Left ventricle myocardium inferior (tissue), 1 donor: Measurements from ENCODE around the gene CDH4. TPM values are rescaled to one million over a fixed set of nuclear protein-coding genes. Genes with fewer than 3 reads are reported as not detected.

ENCODE experiments used
- DNase-seq: peaks from one replicate; pipeline ENCODE4 v3.0.0-alpha.2; 2020
- H3K27ac ChIP-seq: fragments of 200-600 bp; replicated peaks from 2 replicates; pipeline ENCODE4 v1.8.0; 2021
- H3K27me3 ChIP-seq: fragments of 200-600 bp; 2 replicates; pipeline ENCODE4 v1.8.0; 2021; ENCODE audit warnings: low read depth
- H3K36me3 ChIP-seq: fragments of 200-600 bp; 2 replicates; pipeline ENCODE4 v1.8.0; 2021
- H3K4me1 ChIP-seq: fragments of 200-600 bp; 2 replicates; pipeline ENCODE4 v1.8.0; 2021
- H3K4me3 ChIP-seq: fragments of 200-600 bp; 2 replicates; pipeline ENCODE4 v1.8.0; 2021; ENCODE audit warnings: mild to moderate bottlenecking, moderate library complexity
- H3K9me3 ChIP-seq: fragments of 200-600 bp; replicated peaks from 2 replicates; pipeline ENCODE4 v1.8.0; 2021
- CTCF ChIP-seq: fragments of 200-600 bp; IDR thresholded peaks from 2 replicates; pipeline ENCODE4 v1.8.0; 2021; ENCODE audit warnings: antibody characterized with exemption, mild to moderate bottlenecking, borderline replicate concordance
- intact Hi-C: fragments of 100-400 bp; cut with micrococcal nuclease; formaldehyde crosslinking; loops from one replicate; pipeline ENCODE4 v1.11.0; 2022
- total RNA-seq: library from RNA; stranded (reverse); fragmentation: NEBNext Ultra II Directional; extraction: Animal tissue kit (Norgen Biotek cat#: 25700); gene quantifications from one replicate; pipeline ENCODE4 v1.2.1, GENCODE V29; 2021
- donor health status: DM: no; HTN: yes; CAD: no; lungs with severe emphysema.

CDH4 gene
- total RNA-seq, 1 donor from 2014 or later, result 0.05 TPM

- Histone ChIP-seq H3K27me3 (peaks cover 46% of the 10 kb centered on the region), H3K27ac (no peak overlapping the region), H3K9me3 (no peaks in the 10 kb centered on the region), H3K4me3 (no peak overlapping the region), H3K36me3 (no peaks in the 10 kb centered on the region), H3K4me1 (no peaks in the 10 kb centered on the region)
- no peak for TF ChIP-seq CTCF
- intact Hi-C loops, result no loop called here
- DNase-seq, result no peak
Measured at GRCh38 chr20:61460261-61461052, 208.4 kb downstream of the CDH4 start.

- TF ChIP-seq CTCF, result no peak
- Histone ChIP-seq H3K27me3 (peaks cover 37% of the 10 kb centered on the region), H3K4me3 (no peak overlapping the region), H3K27ac (no peak overlapping the region), H3K9me3 (no peaks in the 10 kb centered on the region), H3K36me3 (no peaks in the 10 kb centered on the region), H3K4me1 (no peaks in the 10 kb centered on the region)
- intact Hi-C loops, result no loop called here
- no peak for DNase-seq
Measured at GRCh38 chr20:61461461-61461860, 209.4 kb downstream of the CDH4 start.

GRCh38 chr20:61464307-61465303 lies 212.5 kb downstream of the CDH4 start:
- no peak for DNase-seq
- intact Hi-C loops, result no loop called here
- Histone ChIP-seq H3K9me3 (peaks cover 19% of the 10 kb centered on the region), H3K4me1 (no peaks in the 10 kb centered on the region), H3K27ac (no peak overlapping the region), H3K27me3 (peaks cover 25% of the 10 kb centered on the region), H3K4me3 (no peak overlapping the region), H3K36me3 (no peaks in the 10 kb centered on the region)
- TF ChIP-seq CTCF, result no peak

GRCh38 chr20:61475729-61476128 lies 223.7 kb downstream of the CDH4 start:
- Histone ChIP-seq H3K9me3 (no peaks in the 10 kb centered on the region), H3K4me1 (no peaks in the 10 kb centered on the region), H3K27me3 (peaks cover 70% of the 10 kb centered on the region), H3K27ac (no peak overlapping the region), H3K4me3 (no peak overlapping the region), H3K36me3 (no peaks in the 10 kb centered on the region)
- DNase-seq, result no peak
- no peak for TF ChIP-seq CTCF
- intact Hi-C loops, result no loop called here

GRCh38 chr20:61476956-61477355 lies 224.9 kb downstream of the CDH4 start:
- H3K27me3 ChIP-seq, result peaks cover 77% of the 10 kb centered on the region
- TF ChIP-seq CTCF, result no peak
- H3K9me3 ChIP-seq, result no peaks in the 10 kb centered on the region
- intact Hi-C loops, result no loop called here
- no peak for DNase-seq
- H3K36me3 ChIP-seq, result no peaks in the 10 kb centered on the region
- H3K4me3 ChIP-seq, result no peak overlapping the region
- H3K4me1 ChIP-seq, result no peaks in the 10 kb centered on the region
- no peak overlapping the region for H3K27ac ChIP-seq
